ENCODE data around the gene CYB5RL.
"Not testable (repeated sequence)": the region's sequence is repeated elsewhere in the genome, so short reads cannot be mapped to it uniquely, and the experiment has no call there.

The CYB5RL gene

GRCh38 chr1:54199765-54200518 is at the start of gene CYB5RL, which contains the start of gene MRPL37:
Gene CYB5RL, minus strand, starts transcription at chr1:54200030. Its CDS starts 4,414 bp downstream, at chr1:54195616.
Gene MRPL37, plus strand, starts transcription at chr1:54200167. Its CDS starts 77 bp downstream, at chr1:54200244.
- peak; percentile 96 to 99 for DNase-seq

- DNase-seq, result no peak
Measured at GRCh38 chr1:54248966-54249365, 49.1 kb upstream of the CYB5RL start.

GRCh38 chr1:54247863-54248515 is 48.2 kb upstream of the CYB5RL start:
- DNase-seq, result no peak

- DNase-seq, result no peak
Measured at GRCh38 chr1:54246116-54246721, 46.4 kb upstream of the CYB5RL start.

GRCh38 chr1:54245501-54245900 is 45.7 kb upstream of the CYB5RL start:
- no peak for DNase-seq

- DNase-seq, result no peak
Measured at GRCh38 chr1:54244655-54245054, 44.8 kb upstream of the CYB5RL start.

GRCh38 chr1:54243022-54243421 is 43.2 kb upstream of the CYB5RL start:
- no peak for DNase-seq

- DNase-seq, result no peak
Measured at GRCh38 chr1:54241364-54241763, 41.5 kb upstream of the CYB5RL start.

- no peak for DNase-seq
Measured at GRCh38 chr1:54240741-54241335, 41.0 kb upstream of the CYB5RL start.

- no peak for DNase-seq
Measured at GRCh38 chr1:54239631-54240031, 39.8 kb upstream of the CYB5RL start.

- DNase-seq, result no peak
Measured at GRCh38 chr1:54239035-54239383, 39.2 kb upstream of the CYB5RL start.

- no peak for DNase-seq
Measured at GRCh38 chr1:54238353-54239034, 38.7 kb upstream of the CYB5RL start.

GRCh38 chr1:54237586-54237985 is 37.8 kb upstream of the CYB5RL start:
- DNase-seq, result no peak

- DNase-seq, result no peak
Measured at GRCh38 chr1:54234284-54234683, 34.5 kb upstream of the CYB5RL start.

- DNase-seq, result not testable (repeated sequence)
Measured at GRCh38 chr1:54233196-54233595, 33.4 kb upstream of the CYB5RL start.

- no peak for DNase-seq
Measured at GRCh38 chr1:54230507-54231339, 30.9 kb upstream of the CYB5RL start.

GRCh38 chr1:54229281-54229891 is 29.6 kb upstream of the CYB5RL start:
- DNase-seq, result no peak

- no peak for DNase-seq
Measured at GRCh38 chr1:54228638-54229079, 28.8 kb upstream of the CYB5RL start.

- no peak for DNase-seq
Measured at GRCh38 chr1:54227891-54228310, 28.1 kb upstream of the CYB5RL start.

GRCh38 chr1:54227091-54227602 is 27.3 kb upstream of the CYB5RL start:
- no peak for DNase-seq

GRCh38 chr1:54225986-54226559 is 26.2 kb upstream of the CYB5RL start:
- DNase-seq, result no peak
